ENCODE measurements around the gene ARHGAP10.

The ARHGAP10 gene

DNA sequence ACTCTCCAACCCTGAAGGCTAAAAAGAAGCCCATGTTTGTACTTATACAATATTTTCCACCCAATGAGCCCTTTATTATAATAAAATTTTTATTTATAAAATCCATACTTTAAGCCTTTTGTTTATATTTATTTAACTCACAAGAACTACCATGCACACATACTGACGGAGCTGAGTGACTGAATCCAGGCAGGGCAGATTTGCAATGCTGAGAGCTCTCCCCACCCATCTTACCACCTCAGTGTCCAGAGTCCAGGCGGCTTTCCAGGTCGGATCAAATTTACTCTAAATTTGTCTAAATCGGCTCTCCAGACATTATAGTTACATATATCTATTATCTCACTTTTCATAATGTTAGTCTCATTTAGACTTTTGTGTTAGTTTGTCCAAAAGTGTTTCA, 74.1 kb downstream of the ARHGAP10 start:
- Mint-ChIP-seq H3K4me1 (peaks cover 2% of the 10 kb centered on the region), H3K4me3 (no peak overlapping the region), H3K9me3 (no peaks in the 10 kb centered on the region), H3K27ac (no peak overlapping the region), H3K27me3 (peaks cover 7% of the 10 kb centered on the region), H3K36me3 (no peaks in the 10 kb centered on the region)
- CTCF ChIA-PET = no interaction called here
- no peak for DNase-seq

DNA sequence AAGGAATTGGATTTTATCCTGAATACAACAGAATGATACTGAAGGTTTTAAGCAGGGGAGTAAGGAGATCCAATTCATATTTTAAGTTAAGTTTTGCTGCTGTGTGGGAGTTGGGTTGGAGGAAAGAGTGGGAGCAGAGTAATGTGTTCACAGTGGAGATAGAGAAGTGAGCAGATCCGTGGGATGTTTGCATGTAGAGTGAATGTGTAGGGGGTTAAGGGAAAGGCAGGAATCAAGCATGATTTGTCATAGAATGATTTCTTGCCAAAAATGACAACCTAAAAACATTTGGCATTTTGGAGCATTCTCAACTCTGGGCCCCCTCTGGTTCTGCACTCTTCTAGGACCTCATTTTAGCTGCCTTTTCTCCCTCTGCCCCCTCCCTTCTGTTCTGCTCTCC, 76.6 kb downstream of the ARHGAP10 start:
- no peaks in the 10 kb centered on the region for H3K9me3 Mint-ChIP-seq
- no peak overlapping the region for H3K4me3 Mint-ChIP-seq
- no peaks in the 10 kb centered on the region for H3K4me1 Mint-ChIP-seq
- peaks cover 7% of the 10 kb centered on the region for H3K27me3 Mint-ChIP-seq
- no peaks in the 10 kb centered on the region for H3K36me3 Mint-ChIP-seq
- CTCF ChIA-PET = no interaction called here
- no peak for DNase-seq
- H3K27ac Mint-ChIP-seq = no peak overlapping the region

DNA sequence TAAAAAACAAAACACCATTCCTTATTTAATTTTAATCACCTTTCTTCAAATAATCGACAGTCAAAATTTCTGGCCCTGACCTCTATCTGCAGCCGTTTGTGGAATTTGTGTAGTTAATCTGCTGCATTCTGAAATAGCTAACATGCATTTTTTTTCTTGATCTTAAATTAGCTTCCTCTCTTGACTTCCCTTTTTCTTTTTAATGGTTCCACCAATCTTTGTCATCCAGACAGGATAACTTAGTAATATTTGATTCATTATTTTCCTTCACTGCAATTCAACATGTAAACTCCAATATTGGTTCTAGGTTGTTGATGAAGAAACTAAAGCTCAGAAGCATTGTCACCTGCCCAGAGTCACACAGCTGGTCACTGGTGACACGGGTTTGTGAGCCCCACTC, 77.3 kb downstream of the ARHGAP10 start:
- no peak overlapping the region for H3K27ac Mint-ChIP-seq
- CTCF ChIA-PET = no interaction called here
- H3K4me3 Mint-ChIP-seq = no peak overlapping the region
- no peaks in the 10 kb centered on the region for H3K4me1 Mint-ChIP-seq
- H3K36me3 Mint-ChIP-seq = no peaks in the 10 kb centered on the region
- peaks cover 7% of the 10 kb centered on the region for H3K27me3 Mint-ChIP-seq
- DNase-seq = no peak
- H3K9me3 Mint-ChIP-seq = no peaks in the 10 kb centered on the region

DNA sequence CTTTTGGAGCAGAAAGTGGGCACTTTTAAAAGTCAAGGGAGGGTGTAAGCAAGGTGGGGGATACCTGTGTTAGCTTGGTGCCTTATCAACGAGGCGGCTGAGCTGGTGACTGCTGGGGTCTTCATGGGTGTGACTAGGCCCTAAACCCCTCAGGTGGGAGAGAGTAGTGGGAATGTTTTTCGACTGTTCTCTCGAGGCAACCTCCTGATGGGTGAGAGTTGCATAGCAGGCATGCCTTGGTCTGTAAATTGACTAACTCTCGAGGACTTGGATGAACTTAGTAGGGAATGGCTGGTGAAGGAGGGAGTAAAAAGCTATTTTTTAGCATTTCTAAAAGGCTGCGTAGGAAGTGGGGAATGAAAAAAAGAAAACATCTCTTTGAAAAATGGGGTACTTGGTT, 80.0 kb downstream of the ARHGAP10 start:
- CTCF ChIA-PET = no interaction called here
- Mint-ChIP-seq H3K4me3 (no peak overlapping the region), H3K36me3 (no peaks in the 10 kb centered on the region), H3K27ac (no peak overlapping the region), H3K9me3 (no peaks in the 10 kb centered on the region), H3K27me3 (no peaks in the 10 kb centered on the region), H3K4me1 (peaks cover 12% of the 10 kb centered on the region)
- no peak for DNase-seq

DNA sequence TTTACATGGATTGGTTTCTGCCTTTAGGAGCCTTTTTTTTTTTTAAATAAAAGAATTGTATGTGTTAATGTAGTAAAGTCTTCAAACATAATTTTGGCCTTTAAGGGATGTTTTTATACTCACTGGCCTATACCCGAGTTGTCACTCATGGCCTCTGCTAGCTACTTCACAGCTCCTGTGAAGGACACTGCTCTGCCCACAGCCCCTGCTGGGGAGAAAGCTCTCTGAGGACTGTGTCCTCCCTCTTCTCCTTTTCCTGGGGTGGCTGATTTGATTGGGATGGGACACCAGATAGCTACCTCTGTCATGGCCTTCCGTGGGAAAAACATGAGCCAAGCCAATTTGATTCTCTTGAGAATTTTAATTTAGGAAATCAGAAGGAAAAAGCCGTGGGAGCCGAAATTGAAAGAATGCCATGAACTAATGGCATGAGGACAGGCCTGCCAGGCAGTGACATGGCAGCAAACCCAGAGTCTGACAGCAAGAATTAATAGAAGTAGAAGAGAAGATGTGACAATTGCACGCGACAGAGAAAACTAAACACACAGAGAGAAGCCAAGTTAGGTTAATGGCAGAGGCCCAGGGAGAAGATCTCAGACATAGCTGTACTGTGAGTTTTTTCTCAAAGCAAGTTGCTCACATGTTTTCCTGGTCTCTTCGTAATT, 81.4 kb downstream of the ARHGAP10 start:
- peaks cover 12% of the 10 kb centered on the region for H3K4me1 Mint-ChIP-seq
- CTCF ChIA-PET = no interaction called here
- no peaks in the 10 kb centered on the region for H3K9me3 Mint-ChIP-seq
- H3K4me3 Mint-ChIP-seq = no peak overlapping the region
- no peak overlapping the region for H3K27ac Mint-ChIP-seq
- no peaks in the 10 kb centered on the region for H3K27me3 Mint-ChIP-seq
- no peak for DNase-seq
- no peaks in the 10 kb centered on the region for H3K36me3 Mint-ChIP-seq

DNA sequence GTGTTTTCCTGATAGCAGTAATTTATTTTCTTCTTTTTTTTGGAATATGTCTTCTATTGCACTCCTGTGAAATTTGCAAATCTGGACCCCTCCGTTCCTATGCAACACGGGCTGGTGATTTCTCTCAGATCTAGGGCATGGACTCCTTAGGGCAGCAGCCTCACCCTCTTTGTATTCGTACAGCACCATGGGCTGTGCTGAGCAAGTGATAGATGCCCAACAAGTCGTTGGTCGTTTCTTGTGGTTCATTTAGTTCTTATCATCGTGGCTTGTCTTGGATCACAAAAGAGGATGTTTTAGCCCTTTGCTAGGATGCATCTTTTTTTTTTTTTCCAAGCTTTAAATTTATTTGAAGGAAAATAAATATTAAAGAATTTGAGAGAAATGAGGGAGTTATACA, 82.1 kb downstream of the ARHGAP10 start:
- Mint-ChIP-seq H3K27me3 (no peaks in the 10 kb centered on the region), H3K9me3 (no peaks in the 10 kb centered on the region), H3K36me3 (no peaks in the 10 kb centered on the region), H3K27ac (no peak overlapping the region), H3K4me3 (no peak overlapping the region), H3K4me1 (peaks cover 12% of the 10 kb centered on the region)
- no peak for DNase-seq
- CTCF ChIA-PET = interaction anchor here (0.8 kb wide), 1 partner anchor 22 kb away, joined by 3 read pairs; no protein-coding TSS in a partner anchor

DNA sequence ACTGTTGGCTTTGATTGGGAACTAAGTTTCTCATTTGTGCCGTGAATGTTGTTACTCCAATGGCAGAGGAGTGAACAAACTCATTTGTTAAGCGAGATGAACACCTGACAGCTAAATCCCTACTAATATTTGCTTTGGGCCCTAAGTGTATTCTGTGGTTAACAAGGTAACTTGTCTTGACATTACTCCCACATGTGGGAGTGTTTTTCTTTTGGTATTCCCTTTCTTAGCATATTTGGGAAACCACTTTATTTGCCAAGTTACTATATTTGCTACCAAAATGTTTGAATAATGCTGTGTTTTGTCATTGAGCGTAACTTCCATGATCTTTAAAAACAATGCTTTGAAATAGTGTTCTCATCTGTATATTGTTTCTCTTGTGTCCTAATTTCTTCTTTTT, 82.5 kb downstream of the ARHGAP10 start:
- Mint-ChIP-seq H3K27ac (no peak overlapping the region), H3K9me3 (no peaks in the 10 kb centered on the region), H3K4me1 (peaks cover 12% of the 10 kb centered on the region), H3K36me3 (no peaks in the 10 kb centered on the region), H3K27me3 (no peaks in the 10 kb centered on the region), H3K4me3 (no peak overlapping the region)
- DNase-seq = no peak
- CTCF ChIA-PET = interaction anchor here (0.8 kb wide), 1 partner anchor 21 kb away, joined by 3 read pairs; no protein-coding TSS in a partner anchor

DNA sequence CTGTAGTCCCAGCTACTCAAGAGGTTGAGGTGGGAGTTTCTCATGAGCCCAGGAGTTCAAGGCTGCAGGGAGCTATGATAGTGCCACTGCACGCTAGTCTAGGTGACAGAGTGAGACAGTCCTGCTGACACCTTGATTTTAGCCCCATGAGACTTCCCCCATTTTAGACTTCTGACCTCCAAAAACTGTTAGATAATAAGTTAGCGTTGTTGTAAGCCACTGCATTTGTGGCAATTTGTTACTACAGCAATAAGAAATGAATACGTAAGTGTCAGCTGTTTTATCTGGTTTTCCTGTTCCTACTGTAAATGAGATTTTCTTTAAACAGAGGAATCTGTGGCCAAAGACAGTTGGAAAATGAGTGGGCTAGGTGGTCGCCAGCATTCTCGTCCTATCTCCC, 83.9 kb downstream of the ARHGAP10 start:
- H3K4me3 Mint-ChIP-seq = no peak overlapping the region
- H3K36me3 Mint-ChIP-seq = no peaks in the 10 kb centered on the region
- no peak for DNase-seq
- H3K27me3 Mint-ChIP-seq = no peaks in the 10 kb centered on the region
- no peak overlapping the region for H3K27ac Mint-ChIP-seq
- CTCF ChIA-PET = interaction anchor here (0.9 to 1.2 kb wide), 2 partner anchors 27 to 50 kb away, joined by 3 read pairs; no protein-coding TSS in a partner anchor
- no peaks in the 10 kb centered on the region for H3K9me3 Mint-ChIP-seq
- H3K4me1 Mint-ChIP-seq = peaks cover 12% of the 10 kb centered on the region

DNA sequence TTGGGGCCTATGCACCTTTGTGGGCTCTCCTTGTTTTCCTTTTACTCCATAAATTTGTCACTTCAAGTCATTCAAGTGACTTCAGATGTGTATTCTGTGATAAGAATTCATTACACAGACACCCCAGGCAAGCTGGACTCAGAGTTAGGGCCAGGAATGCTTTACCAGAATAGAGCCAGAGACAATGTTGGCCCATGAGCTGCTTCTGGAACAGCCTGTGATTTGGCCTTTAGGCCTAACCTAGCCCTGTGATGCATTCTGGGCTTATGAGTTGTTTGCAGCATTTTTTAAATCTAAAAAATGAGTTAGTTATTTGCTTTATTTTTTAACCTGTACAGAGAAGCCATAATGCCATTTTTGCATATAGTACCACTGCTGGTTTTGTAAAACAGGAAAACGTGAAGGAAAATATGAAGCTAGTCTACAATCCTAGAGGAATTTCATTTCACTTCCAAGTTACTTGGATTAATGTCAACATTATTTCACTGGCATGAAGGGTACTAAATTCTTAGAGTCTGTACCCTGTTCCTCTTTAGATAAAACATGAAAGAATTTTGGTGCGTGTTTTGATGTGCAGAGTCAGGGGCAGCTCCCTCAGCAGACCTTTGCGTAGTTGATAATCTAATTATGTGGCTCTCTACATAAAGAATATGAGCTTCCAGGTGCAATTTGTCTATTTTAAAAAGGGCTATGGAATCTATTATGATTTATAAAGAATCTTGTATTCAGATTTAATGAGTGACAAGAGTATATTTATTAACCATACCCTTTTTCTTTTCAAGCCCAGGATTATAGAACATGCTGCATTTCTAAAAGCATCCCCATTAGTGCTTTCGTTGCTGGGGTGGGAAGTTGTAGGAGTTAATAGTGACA, 84.7 kb downstream of the ARHGAP10 start:
- CTCF ChIA-PET = interaction anchor here (0.9 to 1.2 kb wide), 2 partner anchors 27 to 49 kb away, joined by 3 read pairs; no protein-coding TSS in a partner anchor
- Mint-ChIP-seq H3K27me3 (no peaks in the 10 kb centered on the region), H3K4me1 (peaks cover 12% of the 10 kb centered on the region), H3K9me3 (no peaks in the 10 kb centered on the region), H3K4me3 (no peak overlapping the region), H3K27ac (no peak overlapping the region), H3K36me3 (no peaks in the 10 kb centered on the region)
- no peak for DNase-seq

DNA sequence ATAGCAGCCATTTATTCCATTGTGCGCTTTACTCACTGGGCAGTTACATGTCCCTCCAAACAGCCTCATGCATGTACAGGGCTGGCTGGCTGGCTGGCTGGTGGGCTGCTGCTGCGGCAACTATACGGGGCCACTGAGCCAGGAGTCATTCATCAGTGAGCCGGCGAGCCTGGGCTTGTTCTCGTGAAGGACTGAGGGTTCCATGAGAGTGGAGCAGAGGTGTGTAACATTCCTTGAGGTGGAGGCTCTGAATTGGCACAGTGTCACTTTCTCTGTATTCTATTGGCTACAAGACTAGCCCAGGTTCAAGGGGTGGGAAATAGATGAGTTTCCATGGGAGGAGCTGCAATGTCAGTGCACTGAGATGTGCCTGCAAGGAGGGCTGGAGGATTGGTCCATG, 89.1 kb downstream of the ARHGAP10 start:
- Mint-ChIP-seq H3K27ac (no peak overlapping the region), H3K36me3 (peaks cover 2% of the 10 kb centered on the region), H3K4me3 (no peak overlapping the region), H3K4me1 (peaks cover 4% of the 10 kb centered on the region), H3K9me3 (no peaks in the 10 kb centered on the region), H3K27me3 (no peaks in the 10 kb centered on the region)
- CTCF ChIA-PET = no interaction called here
- DNase-seq = no peak

DNA sequence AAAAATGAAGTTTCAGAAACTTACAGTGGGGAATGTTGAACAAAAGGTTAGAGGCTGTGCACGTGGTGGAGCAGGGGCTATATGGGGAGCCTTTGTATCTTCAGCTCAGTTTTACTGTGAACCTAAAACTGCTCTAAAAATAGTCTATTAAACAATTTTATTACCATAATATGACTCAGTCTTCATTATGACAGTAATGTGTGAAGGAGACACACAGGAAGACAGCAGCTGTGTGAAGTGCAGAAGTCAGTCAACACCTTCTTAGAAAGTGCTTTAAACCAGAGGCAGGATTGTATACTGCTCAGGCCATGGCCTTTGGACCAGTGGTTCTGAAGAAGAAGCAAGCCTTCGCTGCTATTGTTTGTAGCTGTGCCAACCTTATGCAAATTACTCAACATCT, 89.7 kb downstream of the ARHGAP10 start:
- H3K27ac Mint-ChIP-seq = no peak overlapping the region
- H3K36me3 Mint-ChIP-seq = peaks cover 2% of the 10 kb centered on the region
- DNase-seq = no peak

DNA sequence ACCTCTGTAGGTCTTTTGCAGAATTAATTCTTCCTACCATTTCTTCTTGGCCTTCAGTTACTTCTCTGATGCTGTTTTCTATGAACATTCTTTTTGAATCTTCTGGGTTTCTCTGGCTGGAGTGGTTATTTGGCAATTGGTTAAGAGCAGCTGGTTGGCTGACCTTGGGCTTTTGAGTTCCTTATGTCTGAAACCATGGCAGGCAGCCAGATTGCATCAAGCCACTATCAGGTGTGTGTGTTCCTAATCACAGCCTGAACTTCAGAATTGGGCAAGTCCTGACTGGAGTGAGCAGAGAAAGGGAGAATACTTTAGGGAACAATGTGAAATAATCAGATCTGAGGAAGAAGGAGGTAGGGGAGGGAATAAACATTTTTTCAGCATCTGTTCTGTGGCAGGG, 90.2 kb downstream of the ARHGAP10 start:
- Mint-ChIP-seq H3K27me3 (no peaks in the 10 kb centered on the region), H3K27ac (no peak overlapping the region), H3K4me3 (no peak overlapping the region), H3K9me3 (no peaks in the 10 kb centered on the region), H3K4me1 (no peaks in the 10 kb centered on the region), H3K36me3 (peaks cover 3% of the 10 kb centered on the region)
- CTCF ChIA-PET = no interaction called here
- no peak for DNase-seq

More for the DNA sequence above, 89.7 kb downstream of the ARHGAP10 start:
- H3K4me3 Mint-ChIP-seq = no peak overlapping the region
- CTCF ChIA-PET = no interaction called here
- no peaks in the 10 kb centered on the region for H3K27me3 Mint-ChIP-seq
- no peaks in the 10 kb centered on the region for H3K4me1 Mint-ChIP-seq
- H3K9me3 Mint-ChIP-seq = no peaks in the 10 kb centered on the region

DNA sequence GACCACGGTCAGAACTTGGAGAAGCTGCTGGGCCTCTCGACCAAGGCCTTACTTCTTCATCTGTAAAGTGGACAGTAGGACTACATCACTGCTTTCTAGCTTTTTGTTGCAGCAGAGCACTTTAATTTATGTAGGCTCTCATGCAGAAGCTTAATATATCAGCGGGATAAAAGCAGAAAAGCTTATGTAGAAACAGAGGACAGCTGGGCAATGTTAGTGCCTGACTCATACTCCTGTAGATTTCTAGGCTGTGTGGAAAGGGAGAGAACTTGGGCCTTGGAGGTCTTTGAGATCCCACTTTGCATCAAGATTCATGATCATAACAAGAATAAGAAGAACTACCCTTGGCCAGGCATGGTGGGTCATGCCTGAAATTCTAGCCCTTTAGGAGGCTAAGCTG, 91.2 kb downstream of the ARHGAP10 start:
- CTCF ChIA-PET = no interaction called here
- H3K36me3 Mint-ChIP-seq = peaks cover 3% of the 10 kb centered on the region
- no peaks in the 10 kb centered on the region for H3K27me3 Mint-ChIP-seq
- no peaks in the 10 kb centered on the region for H3K4me1 Mint-ChIP-seq
- DNase-seq = no peak
- H3K9me3 Mint-ChIP-seq = no peaks in the 10 kb centered on the region
- no peak overlapping the region for H3K4me3 Mint-ChIP-seq
- no peak overlapping the region for H3K27ac Mint-ChIP-seq

DNA sequence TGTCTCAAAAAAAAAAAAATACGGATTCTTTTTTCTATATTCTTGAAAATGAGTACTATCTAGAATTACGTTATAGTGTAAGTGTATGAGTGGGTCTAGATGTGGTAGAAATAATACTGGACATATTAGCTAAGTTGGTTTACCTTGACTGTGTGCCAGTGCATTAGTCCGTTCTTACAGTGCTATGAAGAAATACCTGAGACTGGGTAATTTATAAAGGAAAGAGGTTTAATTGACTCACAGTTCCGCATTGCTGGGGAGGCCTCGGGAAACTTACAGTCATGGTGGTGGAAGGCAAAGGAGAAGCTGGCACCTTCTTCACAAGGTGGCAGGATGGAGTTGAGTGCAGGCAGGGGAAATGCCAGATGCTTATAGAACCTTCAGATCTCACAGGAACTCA, 92.4 kb downstream of the ARHGAP10 start:
- Mint-ChIP-seq H3K4me3 (no peak overlapping the region), H3K4me1 (no peaks in the 10 kb centered on the region), H3K9me3 (no peaks in the 10 kb centered on the region), H3K27me3 (no peaks in the 10 kb centered on the region), H3K36me3 (peaks cover 3% of the 10 kb centered on the region), H3K27ac (no peak overlapping the region)
- no peak for DNase-seq
- CTCF ChIA-PET = no interaction called here

DNA sequence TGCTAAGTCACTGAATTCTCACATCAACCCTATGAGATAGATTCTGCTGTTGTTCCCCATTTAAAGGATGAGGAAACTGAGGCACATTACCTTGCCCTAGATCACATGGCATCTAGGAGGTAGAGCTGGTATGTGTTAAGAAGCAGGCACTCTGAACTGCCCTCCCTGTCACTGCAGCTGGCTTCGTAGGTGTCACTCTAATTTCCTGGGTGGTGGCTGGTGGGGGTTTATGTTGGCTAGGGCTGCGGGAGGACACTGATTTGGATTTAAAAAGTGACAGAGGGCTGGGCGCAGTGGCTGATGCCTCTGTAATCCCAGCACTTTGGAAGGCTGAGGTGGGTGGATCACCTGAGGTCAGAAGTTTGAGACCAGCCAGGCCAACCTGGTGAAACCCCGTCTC, 93.0 kb downstream of the ARHGAP10 start:
- Mint-ChIP-seq H3K4me3 (no peak overlapping the region), H3K36me3 (peaks cover 3% of the 10 kb centered on the region), H3K27ac (no peak overlapping the region), H3K4me1 (no peaks in the 10 kb centered on the region), H3K27me3 (no peaks in the 10 kb centered on the region), H3K9me3 (no peaks in the 10 kb centered on the region)
- DNase-seq = no peak
- CTCF ChIA-PET = no interaction called here
